ENCODE results near the gene FAM221A.
"Not testable (repeated sequence)": the region's sequence is repeated elsewhere in the genome, so short reads cannot be mapped to it uniquely, and the experiment has no call there.

Gene FAM221A

DNA sequence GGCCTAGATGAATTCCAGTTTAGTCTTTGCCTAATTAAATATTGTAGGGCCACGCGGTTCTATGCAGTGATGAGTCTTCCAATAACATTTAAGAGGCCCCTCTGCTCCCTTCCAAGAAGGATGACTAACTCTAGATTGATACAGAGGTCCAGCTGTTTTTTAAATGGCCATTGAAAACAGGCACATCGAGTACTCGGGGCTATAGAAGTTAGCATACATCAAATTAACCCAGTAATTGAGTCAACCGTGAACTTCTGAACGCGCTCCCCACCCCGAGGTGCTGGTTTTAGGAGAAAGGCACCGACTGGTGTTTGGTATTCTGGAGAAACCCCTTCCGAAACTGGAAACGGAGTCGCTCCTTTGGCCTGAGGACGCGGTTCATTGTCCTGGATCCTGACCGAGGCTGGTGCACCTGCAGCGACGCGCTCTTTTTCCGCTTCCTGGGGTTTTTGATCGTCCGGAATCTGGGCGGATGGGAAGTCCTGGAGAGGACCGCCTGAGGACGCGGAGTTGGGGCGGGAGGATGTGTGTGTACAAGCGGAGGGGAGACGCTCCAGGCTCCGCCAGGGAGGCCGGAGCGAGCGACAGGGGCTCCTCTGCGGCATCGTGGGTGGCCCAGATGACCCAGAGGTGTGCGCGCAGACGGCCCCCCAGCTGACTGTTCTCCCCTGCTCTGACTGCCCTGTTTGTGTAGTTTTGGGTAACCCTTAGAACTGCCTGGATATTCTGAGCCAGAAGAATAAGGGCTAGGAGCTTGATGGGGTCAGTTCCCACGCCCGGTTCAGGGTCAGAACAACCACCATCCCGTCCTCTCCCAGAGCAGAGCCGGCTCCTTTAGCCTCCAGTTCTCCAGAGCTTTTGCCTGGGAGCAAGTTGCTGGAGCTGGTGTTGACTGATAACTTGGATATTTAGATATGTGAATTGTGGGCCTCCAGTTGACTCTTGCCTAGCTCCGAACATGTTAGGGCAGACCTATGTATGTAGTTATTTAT lies 711 bp downstream of the FAM221A start:
- in situ Hi-C loops (cut with MboI; ENCODE audit: low pct_unique_long_range_greater_than_20kb, low sequenced_read_pairs, unreplicated experiment) = no loop called here
- TF ChIP-seq, protein P1, sequence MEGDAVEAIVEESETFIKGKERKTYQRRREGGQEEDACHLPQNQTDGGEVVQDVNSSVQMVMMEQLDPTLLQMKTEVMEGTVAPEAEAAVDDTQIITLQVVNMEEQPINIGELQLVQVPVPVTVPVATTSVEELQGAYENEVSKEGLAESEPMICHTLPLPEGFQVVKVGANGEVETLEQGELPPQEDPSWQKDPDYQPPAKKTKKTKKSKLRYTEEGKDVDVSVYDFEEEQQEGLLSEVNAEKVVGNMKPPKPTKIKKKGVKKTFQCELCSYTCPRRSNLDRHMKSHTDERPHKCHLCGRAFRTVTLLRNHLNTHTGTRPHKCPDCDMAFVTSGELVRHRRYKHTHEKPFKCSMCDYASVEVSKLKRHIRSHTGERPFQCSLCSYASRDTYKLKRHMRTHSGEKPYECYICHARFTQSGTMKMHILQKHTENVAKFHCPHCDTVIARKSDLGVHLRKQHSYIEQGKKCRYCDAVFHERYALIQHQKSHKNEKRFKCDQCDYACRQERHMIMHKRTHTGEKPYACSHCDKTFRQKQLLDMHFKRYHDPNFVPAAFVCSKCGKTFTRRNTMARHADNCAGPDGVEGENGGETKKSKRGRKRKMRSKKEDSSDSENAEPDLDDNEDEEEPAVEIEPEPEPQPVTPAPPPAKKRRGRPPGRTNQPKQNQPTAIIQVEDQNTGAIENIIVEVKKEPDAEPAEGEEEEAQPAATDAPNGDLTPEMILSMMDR (IDR thresholded peaks at IDR 0.05; ENCODE audit: extremely low read depth, insufficient read depth, missing control alignments) = no peak
- DNase-seq (ENCODE audit: low spot score) = peak; percentile 42

DNA sequence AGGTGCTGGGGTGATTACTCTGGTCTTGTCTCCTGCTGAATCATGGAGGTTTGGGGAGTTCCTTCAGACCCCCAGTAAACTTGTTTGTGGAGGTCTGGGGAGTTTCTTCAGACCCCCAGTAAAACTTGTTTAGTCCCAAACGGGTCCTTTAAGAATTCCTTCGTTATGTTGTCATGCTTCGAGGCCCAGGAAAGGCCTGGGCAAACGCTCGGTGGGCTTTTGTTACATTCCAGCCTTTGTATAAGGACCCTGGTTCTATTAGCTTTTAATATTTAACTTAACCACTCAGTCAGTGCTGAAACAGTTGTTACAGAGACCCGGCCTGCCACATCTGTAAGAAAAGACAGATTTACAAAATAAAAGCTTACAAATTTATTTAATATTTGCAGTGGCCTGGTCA lies 4.0 kb downstream of the FAM221A start:
- DNase-seq (ENCODE audit: low spot score); in situ Hi-C loops (cut with MboI; ENCODE audit: low pct_unique_long_range_greater_than_20kb, low sequenced_read_pairs, unreplicated experiment): not testable (repeated sequence)

DNA sequence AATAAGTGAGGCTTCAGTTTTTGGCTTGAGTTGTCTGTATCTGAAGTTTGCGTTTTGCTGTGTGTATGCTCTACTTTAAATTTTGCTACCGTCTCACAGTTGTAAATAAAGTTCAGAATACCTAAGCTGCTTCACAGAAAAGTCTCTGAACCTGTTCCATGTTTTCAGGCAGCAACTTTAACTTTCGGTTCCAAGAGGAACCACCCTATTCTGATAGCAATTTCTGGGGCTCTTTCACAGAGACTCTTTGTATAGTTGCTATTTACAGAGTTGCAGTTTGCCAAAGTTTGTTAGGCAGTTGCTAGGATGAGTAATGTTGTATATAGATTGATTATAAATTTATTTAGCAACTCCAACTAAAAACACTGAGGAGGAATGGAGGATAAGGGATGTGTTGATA lies 5.7 kb downstream of the FAM221A start:
- in situ Hi-C loops (cut with MboI; ENCODE audit: low pct_unique_long_range_greater_than_20kb, low sequenced_read_pairs, unreplicated experiment) = no loop called here
- DNase-seq (ENCODE audit: low spot score) = no peak
- TF ChIP-seq, protein P1 (IDR thresholded peaks at IDR 0.05; ENCODE audit: extremely low read depth, insufficient read depth, missing control alignments) = no peak

DNA sequence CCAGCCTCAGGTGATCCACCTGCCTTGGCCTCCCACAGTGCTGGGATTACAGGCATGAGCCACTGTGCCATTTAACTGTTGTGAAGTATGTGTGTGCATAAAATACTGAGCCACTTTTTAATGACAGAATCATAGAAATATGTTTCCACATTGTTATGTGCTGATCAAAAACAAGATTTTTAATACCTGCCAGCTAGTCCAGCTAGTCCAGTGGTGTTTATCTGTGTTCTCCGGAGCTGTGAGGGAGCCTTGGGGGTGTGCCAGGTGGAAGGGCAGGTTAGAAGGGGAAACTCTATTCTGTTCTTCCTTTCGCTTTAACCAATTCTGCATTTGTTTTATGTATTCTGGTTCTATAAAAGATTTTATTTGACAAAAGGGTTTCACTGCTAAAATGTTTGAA lies 7.0 kb downstream of the FAM221A start:
- no peak for DNase-seq (ENCODE audit: low spot score)
- in situ Hi-C loops (cut with MboI; ENCODE audit: low pct_unique_long_range_greater_than_20kb, low sequenced_read_pairs, unreplicated experiment) = no loop called here
- TF ChIP-seq, protein P1 (IDR thresholded peaks at IDR 0.05; ENCODE audit: extremely low read depth, insufficient read depth, missing control alignments) = no peak

DNA sequence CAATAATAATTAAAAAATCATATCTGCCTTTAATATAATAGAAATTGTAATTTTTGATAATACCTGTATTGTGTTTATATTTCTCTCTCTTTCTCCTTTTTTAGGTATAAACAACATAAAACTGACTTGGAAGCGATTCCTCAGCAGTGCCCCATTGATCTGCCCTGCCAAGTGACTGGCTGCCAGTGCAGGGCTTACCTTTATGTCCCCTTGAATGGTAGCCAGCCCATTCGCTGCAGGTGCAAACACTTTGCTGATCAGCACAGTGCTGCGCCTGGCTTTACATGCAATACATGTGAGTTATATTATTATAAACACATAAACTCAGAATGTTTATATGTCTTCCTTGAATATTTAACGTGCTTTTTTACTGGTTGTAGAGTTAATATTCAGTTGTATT lies 9.2 kb downstream of the FAM221A start:
- TF ChIP-seq, protein P1 (IDR thresholded peaks at IDR 0.05; ENCODE audit: extremely low read depth, insufficient read depth, missing control alignments) = no peak
- in situ Hi-C loops (cut with MboI; ENCODE audit: low pct_unique_long_range_greater_than_20kb, low sequenced_read_pairs, unreplicated experiment) = no loop called here

DNA sequence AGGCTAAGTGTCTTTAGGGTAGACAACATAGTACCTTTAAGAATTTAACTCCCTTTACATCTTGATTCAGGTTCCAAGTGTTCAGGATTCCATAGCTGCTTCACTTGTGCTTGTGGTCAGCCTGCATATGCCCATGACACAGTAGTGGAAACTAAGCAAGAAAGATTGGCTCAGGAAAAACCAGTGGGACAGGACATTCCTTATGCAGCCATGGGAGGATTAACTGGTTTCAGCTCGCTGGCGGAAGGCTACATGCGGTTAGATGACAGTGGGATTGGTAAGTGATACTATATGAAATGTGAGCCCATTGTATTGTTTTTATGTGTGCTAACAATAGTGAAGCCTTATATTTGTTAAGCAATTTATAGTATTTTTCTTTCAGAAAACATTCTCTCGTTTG lies 11.3 kb downstream of the FAM221A start:
- no peak for DNase-seq (ENCODE audit: low spot score)
- in situ Hi-C loops (cut with MboI; ENCODE audit: low pct_unique_long_range_greater_than_20kb, low sequenced_read_pairs, unreplicated experiment) = no loop called here
- TF ChIP-seq, protein P1 (IDR thresholded peaks at IDR 0.05; ENCODE audit: extremely low read depth, insufficient read depth, missing control alignments) = no peak

More for the DNA sequence above, 9.2 kb downstream of the FAM221A start:
- DNase-seq (ENCODE audit: low spot score) = no peak

DNA sequence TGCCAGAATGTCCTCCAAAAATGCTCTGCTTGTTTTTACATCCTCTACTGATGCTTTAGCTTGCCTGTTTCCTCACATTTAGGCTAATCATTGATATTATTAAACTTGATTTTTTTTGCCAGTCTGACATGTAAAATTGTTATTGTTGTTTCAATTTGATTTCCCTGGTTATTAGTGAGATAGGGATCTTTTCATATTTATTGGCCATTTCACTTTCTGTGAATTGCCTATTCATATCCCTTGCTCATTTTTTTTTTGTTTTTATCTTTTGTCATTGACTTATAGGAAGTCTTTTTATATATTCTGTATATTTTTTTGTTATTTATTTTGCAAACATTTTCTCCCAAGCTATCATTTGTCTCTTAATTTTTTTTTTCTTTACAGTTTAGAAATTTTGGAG lies 13.2 kb downstream of the FAM221A start:
- in situ Hi-C loops (cut with MboI; ENCODE audit: low pct_unique_long_range_greater_than_20kb, low sequenced_read_pairs, unreplicated experiment) = no loop called here
- TF ChIP-seq, protein P1 (IDR thresholded peaks at IDR 0.05; ENCODE audit: extremely low read depth, insufficient read depth, missing control alignments) = no peak
- DNase-seq (ENCODE audit: low spot score) = no peak

Measured in GM13977 (cell line).